Measurements from ENCODE around the gene ZDHHC14.

Gene ZDHHC14

DNA sequence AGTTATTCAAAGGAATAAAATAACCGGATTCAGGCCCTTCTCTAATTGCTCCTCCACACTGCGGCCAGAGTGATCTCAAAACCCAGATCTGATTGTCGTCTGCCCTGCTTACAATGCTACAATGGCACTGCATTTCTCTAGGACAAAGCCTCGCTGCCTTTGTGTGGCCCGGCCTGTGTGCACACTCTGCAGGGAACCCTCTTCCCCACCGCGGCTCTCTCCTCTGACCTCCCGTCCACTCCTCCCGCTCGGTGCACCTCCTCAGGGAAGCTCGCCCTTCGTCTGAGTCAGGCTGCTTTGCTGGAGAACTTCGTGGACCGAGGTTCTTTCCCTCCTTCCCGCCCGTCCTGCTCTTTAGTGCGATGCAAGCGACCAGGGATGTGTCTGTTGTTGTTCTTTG, 340.4 kb downstream of the ZDHHC14 start:
- TF ChIP-seq, protein P1, sequence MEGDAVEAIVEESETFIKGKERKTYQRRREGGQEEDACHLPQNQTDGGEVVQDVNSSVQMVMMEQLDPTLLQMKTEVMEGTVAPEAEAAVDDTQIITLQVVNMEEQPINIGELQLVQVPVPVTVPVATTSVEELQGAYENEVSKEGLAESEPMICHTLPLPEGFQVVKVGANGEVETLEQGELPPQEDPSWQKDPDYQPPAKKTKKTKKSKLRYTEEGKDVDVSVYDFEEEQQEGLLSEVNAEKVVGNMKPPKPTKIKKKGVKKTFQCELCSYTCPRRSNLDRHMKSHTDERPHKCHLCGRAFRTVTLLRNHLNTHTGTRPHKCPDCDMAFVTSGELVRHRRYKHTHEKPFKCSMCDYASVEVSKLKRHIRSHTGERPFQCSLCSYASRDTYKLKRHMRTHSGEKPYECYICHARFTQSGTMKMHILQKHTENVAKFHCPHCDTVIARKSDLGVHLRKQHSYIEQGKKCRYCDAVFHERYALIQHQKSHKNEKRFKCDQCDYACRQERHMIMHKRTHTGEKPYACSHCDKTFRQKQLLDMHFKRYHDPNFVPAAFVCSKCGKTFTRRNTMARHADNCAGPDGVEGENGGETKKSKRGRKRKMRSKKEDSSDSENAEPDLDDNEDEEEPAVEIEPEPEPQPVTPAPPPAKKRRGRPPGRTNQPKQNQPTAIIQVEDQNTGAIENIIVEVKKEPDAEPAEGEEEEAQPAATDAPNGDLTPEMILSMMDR (IDR thresholded peaks at IDR 0.05; ENCODE audit: low read depth, low read length), result no peak
- no peak overlapping the region for H3K4me3 ChIP-seq (ENCODE audit: low read depth, low read length)
- no peaks in the 10 kb centered on the region for H3K27me3 ChIP-seq (ENCODE audit: insufficient read depth, low read depth, severe bottlenecking)
- H3K9me3 ChIP-seq (ENCODE audit: severe bottlenecking), result peaks cover 2% of the 10 kb centered on the region
- no peak for DNase-seq
- H3K27ac ChIP-seq, result no peak overlapping the region
- H3K36me3 ChIP-seq, result no peaks in the 10 kb centered on the region

DNA sequence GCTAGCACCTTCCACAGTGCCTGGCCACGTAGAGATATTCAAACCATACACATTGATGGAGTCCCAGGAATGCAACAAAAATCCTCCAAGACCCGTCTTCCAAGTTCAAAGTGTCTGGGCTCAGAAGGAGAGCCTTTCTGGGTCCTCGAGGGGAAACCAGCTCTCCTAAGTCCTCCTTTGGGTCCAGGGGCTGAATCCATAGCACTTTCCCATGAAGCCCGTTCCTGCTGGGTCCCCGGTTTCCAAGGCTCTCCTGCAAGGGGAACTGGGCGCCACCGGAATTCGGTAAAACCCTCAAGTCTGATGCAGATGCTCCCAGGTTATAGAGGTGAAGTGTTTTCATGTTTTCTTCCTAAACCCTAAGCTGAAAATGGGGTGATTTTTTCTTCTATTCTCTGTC, 340.8 kb downstream of the ZDHHC14 start:
- H3K9me3 ChIP-seq (ENCODE audit: severe bottlenecking), result peaks cover 2% of the 10 kb centered on the region
- TF ChIP-seq, protein P1 (IDR thresholded peaks at IDR 0.05; ENCODE audit: low read depth, low read length), result no peak
- no peak for DNase-seq
- H3K27me3 ChIP-seq (ENCODE audit: insufficient read depth, low read depth, severe bottlenecking), result no peaks in the 10 kb centered on the region
- no peaks in the 10 kb centered on the region for H3K36me3 ChIP-seq
- no peak overlapping the region for H3K4me3 ChIP-seq (ENCODE audit: low read depth, low read length)
- H3K27ac ChIP-seq, result no peak overlapping the region

DNA sequence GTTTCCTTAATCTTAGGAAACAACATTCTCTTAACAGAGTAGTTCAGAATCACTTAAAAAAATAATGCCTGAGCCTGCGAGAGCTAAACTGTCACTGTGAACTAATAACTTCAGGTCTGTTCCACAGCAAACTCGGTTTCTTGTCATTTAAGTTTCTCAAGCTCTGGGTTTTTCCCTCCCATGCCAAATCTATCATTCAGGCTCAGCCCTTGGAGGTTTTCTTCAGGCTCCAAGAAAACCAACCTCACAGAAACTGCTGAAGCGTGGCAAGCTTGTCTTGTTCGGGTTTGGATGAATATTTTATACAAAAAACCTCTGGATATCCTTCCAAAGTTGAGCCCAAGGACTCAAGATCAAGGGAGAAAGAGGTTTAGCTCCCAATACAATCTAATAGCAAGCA, 342.4 kb downstream of the ZDHHC14 start:
- Histone ChIP-seq H3K36me3 (no peaks in the 10 kb centered on the region), H3K27ac (no peak overlapping the region), H3K27me3 (ENCODE audit: insufficient read depth, low read depth, severe bottlenecking) (no peaks in the 10 kb centered on the region), H3K9me3 (ENCODE audit: severe bottlenecking) (peaks cover 2% of the 10 kb centered on the region), H3K4me3 (ENCODE audit: low read depth, low read length) (no peak overlapping the region)
- TF ChIP-seq, protein P1 (IDR thresholded peaks at IDR 0.05; ENCODE audit: low read depth, low read length), result no peak
- DNase-seq, result no peak

DNA sequence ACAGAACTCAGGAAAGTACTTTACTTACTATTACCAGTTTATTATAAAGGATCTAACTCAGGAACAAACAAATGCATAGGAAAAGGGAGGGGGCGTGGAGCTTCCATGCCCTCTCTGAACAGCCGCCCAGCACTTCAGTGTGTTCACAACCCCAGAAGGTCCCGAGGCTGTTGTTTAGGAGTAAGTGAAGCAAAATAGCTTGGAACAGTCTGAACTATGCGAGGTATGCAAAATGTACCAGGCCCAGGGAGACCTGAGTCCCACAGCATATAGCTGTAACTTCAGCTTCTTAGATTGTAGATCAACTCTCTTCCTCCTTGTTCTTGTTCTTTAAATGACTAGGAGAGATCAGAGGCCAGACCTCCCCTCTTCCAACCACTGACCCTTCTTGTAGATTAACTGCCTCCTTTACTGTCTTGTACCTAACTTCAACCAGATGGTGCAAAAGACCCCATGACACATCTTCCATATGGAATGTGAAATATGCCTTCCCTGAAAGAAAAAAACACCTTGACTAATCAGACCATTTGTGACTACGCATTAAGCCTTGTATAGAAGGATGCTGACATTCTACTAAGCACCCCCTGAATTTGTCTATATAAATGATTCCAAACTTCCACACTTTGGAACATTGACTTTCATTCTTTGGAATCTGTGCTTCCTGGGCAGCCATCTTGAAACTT, 343.3 kb downstream of the ZDHHC14 start:
- TF ChIP-seq, protein P1 (IDR thresholded peaks at IDR 0.05; ENCODE audit: low read depth, low read length), result no peak
- H3K27me3 ChIP-seq (ENCODE audit: insufficient read depth, low read depth, severe bottlenecking), result no peaks in the 10 kb centered on the region

DNA sequence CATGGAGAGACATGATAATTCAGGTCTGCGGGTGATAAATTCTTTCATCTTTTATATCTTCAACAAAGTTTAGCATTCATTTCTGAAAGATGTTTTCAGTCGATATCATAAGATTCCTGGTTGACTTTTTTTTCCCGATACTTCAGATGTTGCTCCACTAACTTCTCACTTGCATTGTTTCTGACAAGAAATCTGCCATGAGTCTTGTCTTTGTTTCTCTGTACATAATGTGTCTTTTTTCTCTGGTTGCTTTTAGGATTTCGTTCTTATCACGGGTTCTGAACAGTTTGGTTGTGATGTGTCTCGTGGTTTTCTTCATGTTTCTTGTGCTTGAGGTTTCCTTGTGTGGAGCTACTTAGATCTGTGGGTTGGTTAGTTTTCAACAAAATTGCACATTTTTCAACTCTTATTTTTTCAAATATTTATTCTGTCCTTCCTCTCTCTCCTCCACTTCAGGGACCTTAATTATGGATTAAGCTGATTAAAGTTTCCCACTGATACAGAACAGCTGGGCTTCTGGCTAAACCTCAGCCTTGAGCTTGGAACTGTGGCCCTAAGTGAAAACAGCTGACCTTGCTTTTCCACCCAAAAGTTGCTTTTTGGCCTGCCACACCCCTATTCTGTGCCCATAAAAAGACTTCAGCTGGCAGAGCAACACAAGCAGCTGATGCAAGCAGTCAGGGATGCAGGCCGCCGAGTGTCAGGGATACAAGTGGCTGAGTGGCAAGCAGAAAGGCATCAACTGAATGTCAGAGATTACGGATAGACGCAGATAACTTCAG, 344.2 kb downstream of the ZDHHC14 start:
- H3K9me3 ChIP-seq (ENCODE audit: severe bottlenecking), result peaks cover 2% of the 10 kb centered on the region
- no peak for DNase-seq
- H3K4me3 ChIP-seq (ENCODE audit: low read depth, low read length), result no peak overlapping the region
- no peak overlapping the region for H3K27ac ChIP-seq
- TF ChIP-seq, protein P1 (IDR thresholded peaks at IDR 0.05; ENCODE audit: low read depth, low read length), result no peak
- no peaks in the 10 kb centered on the region for H3K36me3 ChIP-seq
- H3K27me3 ChIP-seq (ENCODE audit: insufficient read depth, low read depth, severe bottlenecking), result no peaks in the 10 kb centered on the region

More for the DNA sequence above, 343.3 kb downstream of the ZDHHC14 start:
- H3K27ac ChIP-seq, result no peak overlapping the region
- no peaks in the 10 kb centered on the region for H3K36me3 ChIP-seq
- no peak overlapping the region for H3K4me3 ChIP-seq (ENCODE audit: low read depth, low read length)
- H3K9me3 ChIP-seq (ENCODE audit: severe bottlenecking), result peaks cover 2% of the 10 kb centered on the region
- no peak for DNase-seq
